Type B pancreatic cell (in vitro differentiated cells): ENCODE measurements around the gene EDA. TPM values are rescaled to one million over a fixed set of nuclear protein-coding genes. Genes with fewer than 3 reads are reported as not detected.

Experiments
- DNase-seq: peaks from one replicate; pipeline ENCODE4 v3.0.0; 2021; ENCODE audit warnings: mixed read lengths; ENCODE audit not compliant: unreplicated experiment; ENCODE audit errors: extremely low spot score
- H3K27ac Mint-ChIP-seq: 2 replicates; pipeline ENCODE4 v1.8.0; 2021; ENCODE audit warnings: mild to moderate bottlenecking, mixed read lengths
- H3K27me3 Mint-ChIP-seq: 2 replicates; pipeline ENCODE4 v1.8.0; 2021; ENCODE audit warnings: mixed read lengths
- H3K36me3 Mint-ChIP-seq: 2 replicates; pipeline ENCODE4 v1.8.0; 2021; ENCODE audit warnings: mixed read lengths
- H3K4me1 Mint-ChIP-seq: one replicate; pipeline ENCODE4 v1.8.0; 2021; ENCODE audit warnings: mixed read lengths; ENCODE audit not compliant: unreplicated experiment
- H3K4me3 Mint-ChIP-seq: 2 replicates; pipeline ENCODE4 v1.8.0; 2021; ENCODE audit warnings: mild to moderate bottlenecking, mixed read lengths
- H3K9me3 Mint-ChIP-seq: 2 replicates; pipeline ENCODE4 v1.8.0; 2021; ENCODE audit warnings: mixed read lengths
- total RNA-seq: library from RNA; stranded (reverse); gene quantifications from 2 replicates; pipeline ENCODE4 v1.2.1, GENCODE V29; 2021; ENCODE audit warnings: low replicate concordance
- TF ChIP-seq, protein P1 (sequence below): fragments of 200-600 bp; sonication (generic); conservative IDR thresholded peaks from 2 replicates; pipeline ENCODE4 v1.5.0; 2021; ENCODE audit warnings: antibody characterized with exemption, mild to moderate bottlenecking

Gene EDA
- total RNA-seq, 1 donor from 2014 or later, result 4.4 TPM

DNA sequence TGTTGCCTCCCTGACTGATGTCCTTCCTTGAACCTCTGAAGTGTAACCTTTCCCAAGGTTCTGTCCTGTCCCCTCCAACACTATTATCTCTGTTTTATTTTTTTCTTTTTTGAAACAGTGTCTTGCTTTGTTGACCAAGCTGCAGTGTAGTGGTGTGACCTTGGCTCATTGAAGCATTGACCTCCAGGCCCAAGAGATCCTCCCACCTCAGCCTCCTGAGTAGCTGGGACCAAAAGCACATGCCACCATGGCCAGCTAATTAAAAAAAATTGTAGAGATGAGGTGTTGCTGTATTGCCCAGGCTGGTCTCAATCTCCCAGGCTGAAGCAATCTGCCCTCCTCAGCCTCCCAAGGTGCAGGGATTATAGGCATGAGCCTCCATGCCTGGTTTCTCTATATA is 59.0 kb downstream of the EDA start:
- Mint-ChIP-seq H3K27ac (no peak overlapping the region), H3K4me3 (no peak overlapping the region), H3K9me3 (peaks cover 21% of the 10 kb centered on the region), H3K4me1 (no peaks in the 10 kb centered on the region), H3K27me3 (no peaks in the 10 kb centered on the region), H3K36me3 (no peaks in the 10 kb centered on the region)
- DNase-seq, result no peak
- TF ChIP-seq, protein P1, sequence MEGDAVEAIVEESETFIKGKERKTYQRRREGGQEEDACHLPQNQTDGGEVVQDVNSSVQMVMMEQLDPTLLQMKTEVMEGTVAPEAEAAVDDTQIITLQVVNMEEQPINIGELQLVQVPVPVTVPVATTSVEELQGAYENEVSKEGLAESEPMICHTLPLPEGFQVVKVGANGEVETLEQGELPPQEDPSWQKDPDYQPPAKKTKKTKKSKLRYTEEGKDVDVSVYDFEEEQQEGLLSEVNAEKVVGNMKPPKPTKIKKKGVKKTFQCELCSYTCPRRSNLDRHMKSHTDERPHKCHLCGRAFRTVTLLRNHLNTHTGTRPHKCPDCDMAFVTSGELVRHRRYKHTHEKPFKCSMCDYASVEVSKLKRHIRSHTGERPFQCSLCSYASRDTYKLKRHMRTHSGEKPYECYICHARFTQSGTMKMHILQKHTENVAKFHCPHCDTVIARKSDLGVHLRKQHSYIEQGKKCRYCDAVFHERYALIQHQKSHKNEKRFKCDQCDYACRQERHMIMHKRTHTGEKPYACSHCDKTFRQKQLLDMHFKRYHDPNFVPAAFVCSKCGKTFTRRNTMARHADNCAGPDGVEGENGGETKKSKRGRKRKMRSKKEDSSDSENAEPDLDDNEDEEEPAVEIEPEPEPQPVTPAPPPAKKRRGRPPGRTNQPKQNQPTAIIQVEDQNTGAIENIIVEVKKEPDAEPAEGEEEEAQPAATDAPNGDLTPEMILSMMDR, result no peak

DNA sequence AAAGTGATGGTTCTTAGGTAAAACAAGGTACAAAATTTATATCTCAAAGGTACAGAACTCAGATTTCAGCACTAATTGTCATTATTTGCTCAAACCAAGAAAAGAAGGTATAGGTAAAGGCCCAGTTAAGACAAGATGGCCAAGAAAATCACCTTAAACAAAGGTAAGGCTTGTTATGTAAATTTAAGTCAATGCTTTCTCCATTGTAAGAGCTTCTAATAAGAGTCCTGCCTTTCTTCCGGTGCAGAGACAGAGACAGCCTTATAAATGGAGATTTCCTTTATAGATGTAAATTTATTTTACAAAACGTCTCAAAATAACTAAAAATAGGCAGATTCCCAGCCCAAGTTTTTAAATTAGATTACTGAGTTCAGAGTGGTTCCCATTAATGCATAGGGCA is 89.9 kb downstream of the EDA start:
- TF ChIP-seq, protein P1, result no peak
- Mint-ChIP-seq H3K9me3 (peaks cover 8% of the 10 kb centered on the region), H3K27ac (no peak overlapping the region), H3K27me3 (no peaks in the 10 kb centered on the region), H3K4me3 (no peak overlapping the region), H3K4me1 (no peaks in the 10 kb centered on the region), H3K36me3 (no peaks in the 10 kb centered on the region)
- no peak for DNase-seq

DNA sequence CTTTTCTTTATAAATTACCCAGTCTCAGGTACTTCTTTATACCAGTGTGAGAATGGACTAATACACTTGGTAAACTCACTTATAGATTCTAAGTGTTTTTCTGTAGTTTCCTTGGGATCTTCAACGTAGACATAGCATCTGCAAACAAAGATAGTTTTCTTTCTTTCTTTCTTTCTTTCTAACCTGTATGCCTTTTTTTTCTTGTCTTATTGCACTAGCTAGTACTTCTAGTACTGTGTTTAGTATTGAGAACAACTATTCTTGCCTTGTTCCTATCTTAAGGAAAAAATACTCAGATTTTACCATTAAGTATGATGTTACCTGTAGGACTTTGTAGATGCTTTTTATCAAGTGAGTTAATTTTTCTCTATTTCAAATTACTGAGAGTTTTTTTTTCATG is 102.2 kb downstream of the EDA start:
- Mint-ChIP-seq H3K36me3 (no peaks in the 10 kb centered on the region), H3K4me1 (no peaks in the 10 kb centered on the region), H3K27ac (no peak overlapping the region), H3K4me3 (no peak overlapping the region), H3K9me3 (peaks cover 7% of the 10 kb centered on the region), H3K27me3 (no peaks in the 10 kb centered on the region)
- TF ChIP-seq, protein P1, result no peak
- no peak for DNase-seq

DNA sequence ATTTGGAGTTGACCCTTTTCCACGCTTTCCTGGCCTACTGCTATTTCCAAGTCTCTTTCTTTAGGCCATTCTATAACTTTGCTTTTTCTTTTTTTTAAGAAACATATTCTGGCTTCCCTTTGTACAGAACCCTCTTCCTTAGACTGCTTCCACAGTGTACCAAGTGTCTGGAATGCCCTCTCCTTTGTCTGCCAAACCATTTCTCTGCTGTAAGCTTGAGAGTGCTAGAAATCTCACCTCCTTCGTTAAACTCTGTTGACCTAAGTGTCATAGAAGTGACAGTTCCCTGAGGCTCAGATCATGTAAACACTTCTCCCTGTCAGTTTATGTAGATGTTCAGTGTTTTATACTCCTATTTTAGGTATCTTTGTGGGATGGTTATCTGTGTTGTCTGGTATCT is 108.4 kb downstream of the EDA start:
- no peaks in the 10 kb centered on the region for H3K4me1 Mint-ChIP-seq
- no peaks in the 10 kb centered on the region for H3K36me3 Mint-ChIP-seq
- DNase-seq, result no peak
- H3K4me3 Mint-ChIP-seq, result no peak overlapping the region
- no peak overlapping the region for H3K27ac Mint-ChIP-seq
- no peaks in the 10 kb centered on the region for H3K27me3 Mint-ChIP-seq
- TF ChIP-seq, protein P1, result no peak
- no peaks in the 10 kb centered on the region for H3K9me3 Mint-ChIP-seq

DNA sequence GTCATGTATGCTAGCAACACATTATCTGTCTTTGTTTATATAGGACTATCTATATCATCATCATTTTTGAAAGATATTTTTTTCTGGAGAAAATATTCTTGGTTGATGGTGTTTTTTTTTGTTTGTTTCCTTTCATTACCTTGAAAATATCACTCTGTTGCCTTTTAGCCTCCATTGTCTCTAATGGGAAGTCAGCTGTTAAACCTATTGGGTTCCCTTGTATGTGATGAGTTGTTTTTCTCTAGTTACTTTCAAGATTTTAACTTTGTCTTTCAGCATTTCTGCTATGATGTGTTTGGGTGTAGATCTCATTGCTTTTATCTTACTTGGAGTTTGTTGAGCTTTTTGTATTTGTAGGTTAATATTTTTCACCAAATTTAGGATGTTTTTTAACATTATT is 124.4 kb downstream of the EDA start:
- H3K9me3 Mint-ChIP-seq, result peaks cover 6% of the 10 kb centered on the region
- H3K4me1 Mint-ChIP-seq, result no peaks in the 10 kb centered on the region
- no peak for DNase-seq
- H3K27me3 Mint-ChIP-seq, result no peaks in the 10 kb centered on the region
- TF ChIP-seq, protein P1, result no peak
- no peak overlapping the region for H3K27ac Mint-ChIP-seq
- no peak overlapping the region for H3K4me3 Mint-ChIP-seq
- H3K36me3 Mint-ChIP-seq, result no peaks in the 10 kb centered on the region

DNA sequence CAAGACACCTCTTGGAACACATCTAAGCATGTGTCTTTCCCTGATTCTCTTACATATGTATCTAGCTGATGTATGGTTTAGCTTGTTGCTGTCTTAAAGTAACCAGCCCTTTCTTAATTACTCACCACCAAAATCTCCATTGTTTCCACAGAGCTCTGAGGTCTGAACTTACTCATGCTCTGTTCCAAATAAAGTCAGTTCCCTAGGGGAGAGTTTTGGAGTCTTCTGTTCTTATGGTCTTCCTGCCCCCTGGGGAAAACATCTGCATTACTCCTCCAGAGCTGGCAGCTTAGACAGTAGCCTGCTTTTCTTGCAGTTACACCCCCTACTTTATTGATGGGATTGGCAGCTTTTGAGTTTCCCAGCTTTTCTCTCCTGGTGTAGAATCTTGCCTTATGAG is 125.8 kb downstream of the EDA start:
- no peak for DNase-seq
- no peak overlapping the region for H3K4me3 Mint-ChIP-seq
- TF ChIP-seq, protein P1, result no peak
- H3K4me1 Mint-ChIP-seq, result no peaks in the 10 kb centered on the region
- H3K27ac Mint-ChIP-seq, result no peak overlapping the region
- no peaks in the 10 kb centered on the region for H3K27me3 Mint-ChIP-seq
- H3K36me3 Mint-ChIP-seq, result no peaks in the 10 kb centered on the region
- H3K9me3 Mint-ChIP-seq, result peaks cover 6% of the 10 kb centered on the region
